PFSK-1 (cell line): ENCODE results near the gene PTPRT.

Experiments used
- FOXP2 ChIP-seq: optimal IDR thresholded peaks from 2 replicates; pipeline ENCODE3; 2011; ENCODE audit warnings: borderline replicate concordance, control low read depth, inconsistent platforms; ENCODE audit not compliant: insufficient read depth; ENCODE audit errors: extremely low read length, extremely low read depth
- POLR2AphosphoS5 ChIP-seq: IDR thresholded peaks from 2 replicates; pipeline ENCODE4 v1.6.1; 2012; ENCODE audit warnings: low read depth, mild to moderate bottlenecking, control low read depth, low read length, moderate library complexity
- SIN3A ChIP-seq: IDR thresholded peaks from 2 replicates; pipeline ENCODE4 v1.6.1; 2012; ENCODE audit warnings: mild to moderate bottlenecking, low read length, moderate library complexity, borderline replicate concordance; ENCODE audit not compliant: insufficient read depth
- TAF1 ChIP-seq: IDR thresholded peaks from 2 replicates; pipeline ENCODE4 v1.6.1; 2012; ENCODE audit warnings: low read length, control low read depth, borderline replicate concordance; ENCODE audit not compliant: insufficient read depth
- TF ChIP-seq, protein P1 (sequence below), 2 experiments: IDR thresholded peaks; 2 replicates each; pipeline versions ENCODE4 v1.6.1 to v1.8.0; 2011 to 2012; ENCODE audit warnings: low read depth in 2 of 2, low read length in 2 of 2, control low read depth in 1 of 2, inconsistent platforms in 1 of 2, mild to moderate bottlenecking in 1 of 2, moderate library complexity in 1 of 2; ENCODE audit not compliant: insufficient read depth in 1 of 2

The PTPRT gene

DNA sequence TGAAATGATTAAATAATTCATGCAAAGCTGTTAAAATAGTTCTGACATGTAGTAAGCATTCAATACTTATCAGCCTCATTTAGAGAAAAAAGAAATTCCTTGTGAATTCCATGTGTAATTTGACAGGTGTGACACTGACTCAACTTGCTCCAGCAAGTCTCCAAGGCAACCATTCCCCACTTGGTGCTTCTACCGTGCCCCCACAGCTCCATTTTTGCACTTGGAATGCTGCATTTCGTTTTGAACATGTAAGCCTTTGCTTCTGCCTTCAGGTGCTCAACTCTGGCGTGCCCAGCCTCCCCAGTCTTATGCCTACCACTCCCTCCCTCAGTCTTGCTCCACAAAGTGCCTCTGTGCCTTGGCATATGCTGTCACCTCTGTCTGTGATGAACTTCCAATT is 810.9 kb downstream of the PTPRT start:
- TF ChIP-seq FOXP2 (no peak), TAF1 (no peak)

DNA sequence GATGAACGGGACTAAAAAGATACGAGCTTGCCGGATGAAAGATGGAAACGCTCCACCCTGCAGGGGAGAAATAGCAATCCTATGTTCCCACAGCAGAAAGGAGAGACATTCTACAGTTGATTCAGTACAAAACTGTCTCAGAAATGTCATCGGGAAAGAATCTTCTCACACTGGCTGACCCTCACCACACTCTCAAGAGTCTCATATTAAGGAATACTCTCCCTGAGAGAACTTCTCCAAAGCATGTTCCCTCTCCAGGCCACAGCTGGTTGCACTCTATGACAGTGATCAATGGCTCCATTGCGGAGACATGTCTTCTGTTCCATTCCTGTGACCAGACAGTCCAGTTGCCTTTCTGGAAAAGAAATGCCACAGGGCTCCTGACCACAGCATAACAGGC is 813.6 kb downstream of the PTPRT start:
- TF ChIP-seq FOXP2, result no peak
- TF ChIP-seq TAF1, result no peak
- TF ChIP-seq, protein P1, sequence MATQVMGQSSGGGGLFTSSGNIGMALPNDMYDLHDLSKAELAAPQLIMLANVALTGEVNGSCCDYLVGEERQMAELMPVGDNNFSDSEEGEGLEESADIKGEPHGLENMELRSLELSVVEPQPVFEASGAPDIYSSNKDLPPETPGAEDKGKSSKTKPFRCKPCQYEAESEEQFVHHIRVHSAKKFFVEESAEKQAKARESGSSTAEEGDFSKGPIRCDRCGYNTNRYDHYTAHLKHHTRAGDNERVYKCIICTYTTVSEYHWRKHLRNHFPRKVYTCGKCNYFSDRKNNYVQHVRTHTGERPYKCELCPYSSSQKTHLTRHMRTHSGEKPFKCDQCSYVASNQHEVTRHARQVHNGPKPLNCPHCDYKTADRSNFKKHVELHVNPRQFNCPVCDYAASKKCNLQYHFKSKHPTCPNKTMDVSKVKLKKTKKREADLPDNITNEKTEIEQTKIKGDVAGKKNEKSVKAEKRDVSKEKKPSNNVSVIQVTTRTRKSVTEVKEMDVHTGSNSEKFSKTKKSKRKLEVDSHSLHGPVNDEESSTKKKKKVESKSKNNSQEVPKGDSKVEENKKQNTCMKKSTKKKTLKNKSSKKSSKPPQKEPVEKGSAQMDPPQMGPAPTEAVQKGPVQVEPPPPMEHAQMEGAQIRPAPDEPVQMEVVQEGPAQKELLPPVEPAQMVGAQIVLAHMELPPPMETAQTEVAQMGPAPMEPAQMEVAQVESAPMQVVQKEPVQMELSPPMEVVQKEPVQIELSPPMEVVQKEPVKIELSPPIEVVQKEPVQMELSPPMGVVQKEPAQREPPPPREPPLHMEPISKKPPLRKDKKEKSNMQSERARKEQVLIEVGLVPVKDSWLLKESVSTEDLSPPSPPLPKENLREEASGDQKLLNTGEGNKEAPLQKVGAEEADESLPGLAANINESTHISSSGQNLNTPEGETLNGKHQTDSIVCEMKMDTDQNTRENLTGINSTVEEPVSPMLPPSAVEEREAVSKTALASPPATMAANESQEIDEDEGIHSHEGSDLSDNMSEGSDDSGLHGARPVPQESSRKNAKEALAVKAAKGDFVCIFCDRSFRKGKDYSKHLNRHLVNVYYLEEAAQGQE (IDR thresholded peaks at IDR 0.05; ENCODE audit: insufficient read depth in 1 of 2, low read depth in 2 of 2, low read length in 2 of 2), result no peak

DNA sequence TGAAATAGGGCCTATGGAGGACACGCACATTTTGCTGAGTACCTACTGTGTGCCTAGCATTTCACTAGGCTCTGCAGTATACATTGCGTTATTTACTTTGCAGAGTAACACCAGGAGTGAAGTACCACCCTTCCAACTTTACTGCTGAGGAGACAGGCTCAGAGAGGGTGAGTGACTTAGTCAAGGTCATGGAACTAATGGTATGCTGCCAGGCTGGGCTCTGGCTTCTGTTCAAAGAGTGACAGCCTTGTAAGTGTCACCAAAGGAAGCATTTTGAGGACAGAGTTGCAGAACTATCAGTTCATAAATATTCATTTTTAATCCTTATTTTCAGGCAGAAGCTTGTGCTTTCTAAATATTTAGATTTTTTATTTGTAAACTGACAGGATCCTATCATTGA is 816.7 kb downstream of the PTPRT start:
- TF ChIP-seq POLR2AphosphoS5 (no peak), TAF1 (no peak), FOXP2 (no peak), SIN3A (no peak)
- TF ChIP-seq, protein P1 (IDR thresholded peaks at IDR 0.05; ENCODE audit: insufficient read depth in 1 of 2, low read depth in 2 of 2, low read length in 2 of 2), result no peak

DNA sequence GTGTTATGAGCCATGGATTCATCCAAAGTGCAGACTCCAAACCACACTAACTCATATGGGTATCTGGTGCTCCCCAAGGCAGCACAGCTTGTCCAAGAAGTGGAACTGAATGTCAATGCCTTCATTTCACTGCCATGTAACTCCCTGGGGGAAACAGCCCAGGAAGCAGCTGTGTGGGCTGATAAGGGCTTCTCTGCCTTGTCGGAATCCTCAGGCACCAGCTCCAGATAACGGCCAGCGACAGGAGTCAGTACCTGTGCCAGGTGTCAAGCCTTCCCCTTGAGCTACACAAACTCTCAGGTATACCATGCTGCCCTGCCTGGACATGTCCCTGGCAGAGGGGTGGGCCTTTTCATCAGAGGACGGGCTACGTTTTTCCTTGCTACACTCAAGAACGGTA is 819.6 kb downstream of the PTPRT start:
- TF ChIP-seq, protein P1 (IDR thresholded peaks at IDR 0.05; ENCODE audit: insufficient read depth in 1 of 2, low read depth in 2 of 2, low read length in 2 of 2), result no peak

DNA sequence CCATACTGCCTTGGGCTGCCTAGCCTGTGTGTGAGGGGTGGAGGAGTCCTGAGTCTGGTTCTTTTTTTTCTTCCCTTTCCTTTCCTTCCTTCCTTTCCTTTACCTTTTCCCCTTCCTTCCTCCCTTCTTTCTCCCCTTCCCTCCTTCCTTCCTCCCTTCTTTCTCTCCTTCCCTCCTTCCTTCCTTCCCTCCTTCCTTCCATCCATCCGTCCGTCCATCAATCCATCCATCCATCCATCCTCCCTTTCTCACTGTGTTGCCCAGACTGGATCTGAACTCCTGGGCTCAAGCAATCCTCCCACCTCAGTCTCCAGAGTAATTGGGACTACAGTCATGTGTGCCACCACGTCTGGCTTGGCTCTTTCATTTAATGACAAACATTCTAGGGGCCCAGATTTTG is 820.8 kb downstream of the PTPRT start:
- no peak for TF ChIP-seq SIN3A

DNA sequence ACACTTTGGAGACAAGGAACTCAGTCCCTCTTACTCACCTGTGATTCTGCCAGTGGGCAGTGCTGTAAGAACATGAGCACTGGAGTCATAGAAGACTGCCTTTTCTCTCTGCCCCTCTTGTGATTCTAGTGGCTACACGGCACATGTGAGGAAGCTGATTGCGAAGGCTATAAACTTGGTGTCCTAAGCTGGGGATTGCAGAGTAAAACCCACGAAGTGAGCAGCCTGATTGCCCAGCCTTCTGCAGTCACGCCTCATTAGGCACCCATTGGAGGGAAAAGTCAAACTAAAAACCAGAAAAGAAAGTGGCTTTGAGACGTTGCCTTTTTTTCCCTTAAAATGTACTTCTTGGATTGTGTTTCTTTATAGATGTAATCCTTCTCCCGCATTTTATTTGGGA is 823.1 kb downstream of the PTPRT start:
- TF ChIP-seq POLR2AphosphoS5 (no peak), TAF1 (no peak), SIN3A (no peak), FOXP2 (no peak)
- TF ChIP-seq, protein P1 (IDR thresholded peaks at IDR 0.05; ENCODE audit: insufficient read depth in 1 of 2, low read depth in 2 of 2, low read length in 2 of 2), result no peak
